Effector CD8-positive, alpha-beta T cell (primary cell): Measurements from ENCODE around the gene ITGA11.
"Not testable (repeated sequence)": the region's sequence is repeated elsewhere in the genome, so short reads cannot be mapped to it uniquely, and the experiment has no call there.

Source experiments
- DNase-seq: peaks from one replicate; lab custom pipeline; 2025; lab: John Stamatoyannopoulos, UW

The ITGA11 gene

DNA sequence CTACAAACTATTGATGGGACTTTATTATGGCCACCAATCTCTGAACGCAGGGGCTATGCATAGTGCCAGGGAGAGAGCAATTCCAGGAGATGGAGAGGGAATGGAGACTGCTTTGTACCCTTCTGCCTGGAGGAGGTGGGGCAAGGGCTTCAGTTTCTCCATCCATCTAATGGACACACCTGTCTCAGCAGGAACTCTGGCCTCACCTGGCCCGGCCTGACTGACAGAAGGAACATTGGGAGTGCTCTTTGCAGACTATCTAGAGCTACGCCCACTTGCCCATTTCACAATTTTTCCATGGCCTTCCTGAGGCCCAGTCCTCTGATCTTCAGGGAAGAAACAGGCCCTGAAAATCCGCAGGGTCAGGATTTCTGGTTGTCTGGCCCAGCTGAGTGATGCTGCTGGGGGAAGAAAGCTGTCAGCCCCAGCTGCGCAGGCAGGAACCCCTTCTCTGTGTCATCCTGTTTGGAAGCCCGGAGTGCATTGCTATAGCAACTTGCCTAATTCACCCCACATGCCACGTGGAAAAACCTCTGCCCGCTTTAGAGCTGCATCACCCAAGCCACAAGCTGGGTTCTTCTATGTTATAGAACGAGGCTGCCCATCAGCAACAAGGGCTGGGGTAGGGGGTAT lies 6.4 kb downstream of the ITGA11 start:
- DNase-seq, result no peak

DNA sequence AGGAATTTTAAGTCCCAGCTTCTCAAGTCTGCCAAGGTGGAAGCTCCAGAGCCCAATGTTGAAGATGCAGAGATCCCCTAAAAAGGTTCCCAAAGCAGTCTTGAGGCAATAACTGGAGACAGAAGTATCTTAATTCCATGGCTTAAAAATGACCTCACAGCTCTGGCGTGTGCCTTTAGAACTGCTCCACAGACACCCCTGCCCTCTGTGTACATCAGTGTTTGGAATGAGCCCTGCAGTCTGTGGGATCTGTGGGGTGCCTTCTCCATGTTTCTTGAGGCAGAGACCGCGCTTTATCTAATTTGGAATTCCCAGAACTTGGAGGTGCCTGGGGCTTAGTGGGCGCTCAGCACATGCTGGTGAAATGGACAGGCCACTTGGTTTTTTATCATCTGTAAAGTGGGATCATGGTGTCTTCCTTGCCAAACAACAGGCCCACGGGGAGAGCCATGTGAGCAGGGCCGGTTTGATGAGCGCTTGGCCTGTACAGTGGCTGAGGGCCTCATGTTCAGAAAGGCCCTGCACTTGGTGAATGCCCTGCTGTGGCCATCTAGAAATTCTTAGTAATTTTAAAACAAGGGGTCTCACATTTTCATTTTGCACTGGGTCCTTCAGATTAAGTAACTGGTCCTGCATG lies 7.1 kb downstream of the ITGA11 start:
- DNase-seq, result no peak

DNA sequence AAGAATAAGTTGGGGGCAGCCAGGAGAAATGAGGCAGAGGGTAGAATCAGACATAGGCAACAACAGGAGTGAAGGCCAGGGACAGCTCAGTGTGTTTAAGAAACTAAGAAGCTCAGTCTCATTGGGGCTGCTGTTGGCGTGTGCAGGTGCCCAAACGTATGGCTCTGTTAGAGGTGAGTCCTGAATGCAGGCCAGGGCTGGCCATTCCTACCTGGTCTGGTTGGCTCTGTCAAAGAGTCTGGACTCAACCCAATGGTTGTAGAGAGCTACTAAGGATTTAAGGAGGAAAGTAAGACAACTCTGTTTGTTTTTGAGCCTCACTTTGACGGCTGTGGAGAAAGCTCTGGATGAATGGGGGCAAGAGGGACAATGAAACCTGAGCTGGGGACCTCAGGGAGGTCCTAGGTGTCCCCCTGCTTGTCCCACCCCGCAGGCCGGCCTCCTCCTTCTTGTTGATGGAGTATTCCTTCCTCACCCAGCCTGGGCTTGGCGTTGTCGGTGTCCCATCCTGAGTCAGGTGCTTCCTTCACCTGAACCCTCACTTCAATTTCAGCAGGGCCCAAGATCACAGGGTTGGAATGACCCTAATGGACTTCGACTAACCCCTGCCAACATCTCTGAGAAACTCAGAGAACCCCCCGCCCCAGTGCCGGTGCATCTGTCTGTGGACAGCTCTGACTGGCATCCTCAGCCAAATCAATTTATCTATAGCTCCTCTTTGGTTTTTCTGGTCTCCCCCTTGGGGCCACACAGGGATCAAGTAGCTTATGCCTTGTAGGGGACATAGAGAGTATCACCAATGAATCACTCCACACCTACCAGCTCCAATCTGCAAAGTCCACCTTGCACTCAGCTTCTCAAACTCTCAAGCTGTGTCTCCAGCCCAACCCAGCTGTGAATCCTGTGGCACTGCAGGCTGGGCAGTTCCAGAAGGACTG lies 8.3 kb downstream of the ITGA11 start:
- DNase-seq, result no peak

DNA sequence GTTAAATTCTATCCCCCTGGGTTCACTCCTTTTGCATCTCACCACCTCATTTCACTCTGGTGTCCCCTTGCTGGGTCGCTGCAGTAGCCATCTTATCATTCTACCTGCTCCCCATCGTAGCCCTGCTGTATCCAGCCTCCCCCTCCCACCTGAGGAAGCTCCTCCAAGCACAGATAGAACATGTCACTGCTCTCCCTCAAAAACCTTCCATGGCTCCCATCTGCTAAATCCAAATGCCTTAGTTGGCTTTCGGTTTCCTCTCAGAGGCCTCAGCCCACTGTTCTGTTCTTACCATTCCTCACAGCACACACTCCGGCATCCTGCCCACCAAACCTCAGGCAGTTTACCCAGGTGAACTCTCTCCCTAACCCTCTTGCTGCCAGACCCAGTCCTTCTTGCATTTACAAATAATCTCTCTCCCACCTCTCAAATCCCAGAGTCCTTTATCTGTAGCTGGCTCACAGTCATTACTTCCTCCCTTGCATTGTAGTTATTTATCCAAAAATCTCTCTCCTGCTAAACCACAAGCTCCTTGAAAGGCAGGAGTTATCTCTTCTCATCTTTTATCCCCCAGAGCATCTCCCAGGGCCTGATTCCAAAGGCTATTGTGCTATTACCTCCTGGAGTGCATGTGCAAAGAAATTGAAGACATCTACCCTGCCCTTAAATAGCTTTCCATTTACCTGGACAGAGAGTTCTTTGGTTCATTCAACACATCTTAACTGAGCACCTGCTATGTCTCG lies 9.4 kb downstream of the ITGA11 start:
- DNase-seq, result not testable (repeated sequence)

DNA sequence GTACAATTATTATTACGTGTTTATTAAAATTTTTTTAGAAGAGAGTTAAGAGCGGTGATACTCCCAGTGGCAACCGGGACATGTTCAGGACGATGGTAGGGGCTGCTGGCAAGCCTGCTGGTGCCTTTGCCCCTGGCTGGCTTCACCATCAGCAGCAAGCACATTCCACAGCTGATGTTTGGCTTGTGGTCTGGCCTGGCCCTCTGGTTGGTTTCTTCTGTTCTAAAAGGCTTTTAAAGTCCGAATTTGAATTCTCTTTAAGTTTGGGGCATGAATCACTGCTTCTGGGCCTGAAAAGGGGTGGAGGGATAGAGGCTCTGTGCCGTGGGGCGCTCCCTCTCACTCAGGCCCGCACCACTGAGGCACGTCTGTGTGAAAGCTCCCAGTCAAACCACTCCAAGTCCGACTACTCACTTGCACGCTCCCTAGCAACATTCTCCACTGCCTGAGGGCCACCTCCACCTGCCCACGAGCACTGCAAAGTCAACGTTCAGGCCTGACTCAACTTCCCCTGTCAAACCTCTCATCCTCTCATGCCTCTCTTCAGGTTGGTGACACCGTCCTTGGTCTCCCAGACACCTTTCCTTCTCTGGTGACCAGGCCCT lies 10.1 kb downstream of the ITGA11 start:
- DNase-seq, result no peak

DNA sequence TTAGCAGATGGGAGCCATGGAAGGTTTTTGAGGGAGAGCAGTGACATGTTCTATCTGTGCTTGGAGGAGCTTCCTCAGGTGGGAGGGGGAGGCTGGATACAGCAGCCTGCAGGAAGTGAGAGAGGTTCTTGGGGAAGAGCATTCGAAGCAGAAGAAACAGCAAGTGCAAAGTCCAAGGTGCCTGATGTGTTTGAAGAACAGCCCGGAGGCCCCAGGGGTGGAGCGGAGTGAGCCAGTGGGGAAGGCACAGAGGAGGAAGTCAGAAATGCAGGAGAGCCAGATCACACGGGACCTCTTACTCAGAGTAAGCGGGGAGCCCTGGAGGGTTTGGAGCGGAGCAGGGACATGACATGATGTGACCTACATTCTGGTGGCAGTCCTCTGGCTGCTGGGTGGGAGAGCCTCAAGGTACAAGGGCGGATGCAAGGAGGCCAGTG lies 10.8 kb downstream of the ITGA11 start:
- DNase-seq, result no peak

DNA sequence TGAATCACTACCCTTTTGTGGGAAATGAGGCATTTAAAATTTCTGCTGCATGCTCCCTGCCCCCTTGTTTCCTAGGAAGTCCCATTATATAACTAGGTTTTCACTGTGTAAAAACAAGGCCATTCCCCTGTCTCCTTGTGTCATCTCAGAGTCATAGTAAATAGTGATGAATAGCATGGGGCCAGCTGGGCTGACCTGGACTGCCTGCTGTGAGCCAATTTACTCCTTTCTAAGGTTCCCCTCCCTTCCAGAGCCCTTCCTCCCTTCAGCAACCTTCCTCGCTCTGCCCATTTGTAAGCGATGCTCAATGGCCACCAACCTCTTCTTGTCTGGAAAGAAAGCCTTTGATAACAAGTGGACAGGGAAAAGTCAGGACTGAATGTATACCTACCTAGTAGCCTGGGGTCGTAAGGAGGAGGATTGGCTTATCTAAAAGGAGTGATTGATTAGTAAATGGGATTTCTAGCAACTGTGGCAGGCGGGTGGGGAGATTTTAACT lies 11.7 kb downstream of the ITGA11 start:
- no peak for DNase-seq

DNA sequence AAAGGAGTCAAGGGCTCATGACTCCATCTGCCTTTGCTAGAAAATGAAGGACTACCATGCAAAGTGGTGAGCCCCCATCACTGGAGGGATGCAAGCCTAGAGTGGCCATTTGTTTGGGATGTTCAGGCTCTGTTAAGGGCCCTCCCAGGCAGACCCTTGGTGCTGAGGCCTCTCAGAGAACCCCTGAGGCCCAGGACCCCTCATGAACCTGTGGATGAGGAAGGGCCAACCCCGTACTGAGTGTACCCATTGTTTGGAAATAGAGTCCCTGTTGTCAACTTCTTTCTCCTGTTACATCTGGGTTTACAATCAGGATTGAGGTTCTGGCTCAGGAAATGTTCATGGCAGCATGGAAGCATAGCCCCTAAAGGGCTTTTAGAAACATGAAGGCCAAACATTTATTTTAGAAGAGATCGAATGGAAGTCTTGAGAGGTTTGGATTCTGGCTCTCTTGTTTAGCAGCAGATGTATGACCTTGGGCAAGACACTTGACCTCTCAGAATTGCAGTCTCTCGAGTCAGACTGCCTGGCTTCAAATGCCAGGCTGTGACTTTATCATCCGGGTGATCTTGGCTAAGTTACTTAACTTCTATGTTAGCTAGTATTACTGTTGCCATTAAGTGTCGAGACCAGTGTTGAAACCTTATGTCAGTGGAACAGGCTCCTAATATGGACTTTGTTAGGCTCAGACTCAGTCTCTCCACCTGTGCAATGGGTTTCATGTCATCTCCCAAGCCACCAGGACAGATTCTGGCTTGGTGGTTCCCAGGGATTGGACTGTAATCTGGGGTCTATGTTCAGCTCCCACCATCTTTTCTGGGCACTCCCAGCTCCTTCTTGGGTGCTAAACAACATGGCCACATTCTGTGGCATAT lies 12.4 kb downstream of the ITGA11 start:
- DNase-seq, result no peak

DNA sequence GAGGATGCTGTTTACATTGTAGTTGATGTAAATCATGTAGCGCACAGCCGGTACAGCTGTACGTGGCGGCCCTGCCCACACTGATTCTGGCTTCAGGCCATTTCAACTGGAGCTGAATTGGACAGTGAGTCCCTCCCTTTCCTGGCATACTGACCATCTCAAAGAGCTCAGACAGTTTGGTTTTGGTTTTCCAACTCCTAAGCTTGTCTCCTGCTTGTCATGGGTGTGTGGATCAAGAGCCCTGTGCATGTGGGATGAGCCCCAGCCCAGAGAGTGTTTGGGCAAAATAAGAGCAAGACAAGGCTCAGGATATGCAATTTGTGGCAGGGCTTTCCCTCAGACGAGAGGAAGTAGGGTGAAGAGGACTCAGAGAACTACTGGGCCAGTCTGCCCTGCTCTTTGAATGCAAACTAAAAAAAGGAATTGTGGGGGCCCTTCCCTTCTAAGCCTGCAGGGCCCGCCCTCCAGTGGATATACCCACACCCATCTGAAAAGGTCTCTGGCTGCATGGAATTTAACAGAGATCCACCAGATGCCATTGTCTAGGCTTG lies 13.3 kb downstream of the ITGA11 start:
- no peak for DNase-seq

DNA sequence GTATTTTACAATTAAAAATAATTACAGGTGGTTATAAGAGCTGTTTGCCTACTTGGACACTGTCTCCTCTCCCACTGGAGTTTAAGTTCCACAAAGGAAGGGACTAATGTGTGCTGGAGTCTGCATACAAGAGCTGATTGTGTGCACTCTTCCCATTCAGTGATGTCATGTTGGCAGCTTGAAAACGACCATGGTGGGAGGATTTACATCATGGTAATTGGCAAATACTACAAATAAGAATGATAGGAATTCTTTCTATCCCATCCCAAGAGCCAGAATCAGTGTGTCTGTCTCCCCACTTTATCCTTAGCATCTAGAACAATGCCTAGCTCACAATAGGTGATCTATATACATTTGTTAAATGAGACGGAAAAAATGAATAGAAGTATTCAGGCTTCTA lies 14.1 kb downstream of the ITGA11 start:
- DNase-seq, result no peak

DNA sequence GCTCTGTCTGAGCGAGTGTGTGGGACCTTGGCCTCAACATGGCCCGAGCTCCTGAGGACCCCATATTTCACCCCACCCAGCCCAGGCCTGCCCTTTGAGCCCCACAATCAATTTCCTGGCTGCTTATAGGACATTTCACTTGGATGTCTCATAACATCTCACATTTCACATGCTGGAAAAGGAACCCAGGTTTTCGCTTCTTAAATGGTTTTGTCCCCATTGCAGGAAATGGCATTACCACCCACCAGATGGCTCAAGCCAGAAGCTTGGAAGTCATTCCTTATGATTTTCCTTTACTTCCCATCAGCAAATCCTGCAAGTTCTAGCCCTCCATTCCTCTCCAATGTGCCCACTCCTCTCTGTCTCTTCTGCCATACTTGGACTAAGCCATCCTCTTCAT lies 14.9 kb downstream of the ITGA11 start:
- no peak for DNase-seq

DNA sequence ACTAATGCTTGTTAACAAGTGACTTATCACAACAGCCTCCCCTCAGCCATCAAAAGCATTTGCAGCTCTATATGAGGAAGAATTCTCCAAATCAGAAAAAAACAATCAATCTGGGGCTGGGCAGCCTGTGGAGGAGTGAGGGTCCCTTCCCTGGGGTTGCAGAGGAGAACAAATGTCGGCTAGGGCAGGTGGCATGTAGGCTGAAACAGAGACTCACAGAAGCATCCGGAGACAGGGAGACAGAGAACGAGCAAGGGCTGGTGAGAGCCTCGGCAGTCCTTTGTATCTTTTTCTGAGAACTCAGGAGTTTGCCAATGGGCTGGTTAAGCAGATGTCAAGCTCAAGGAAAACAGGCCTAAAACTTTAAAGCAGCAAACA lies 15.8 kb downstream of the ITGA11 start:
- DNase-seq, result no peak

DNA sequence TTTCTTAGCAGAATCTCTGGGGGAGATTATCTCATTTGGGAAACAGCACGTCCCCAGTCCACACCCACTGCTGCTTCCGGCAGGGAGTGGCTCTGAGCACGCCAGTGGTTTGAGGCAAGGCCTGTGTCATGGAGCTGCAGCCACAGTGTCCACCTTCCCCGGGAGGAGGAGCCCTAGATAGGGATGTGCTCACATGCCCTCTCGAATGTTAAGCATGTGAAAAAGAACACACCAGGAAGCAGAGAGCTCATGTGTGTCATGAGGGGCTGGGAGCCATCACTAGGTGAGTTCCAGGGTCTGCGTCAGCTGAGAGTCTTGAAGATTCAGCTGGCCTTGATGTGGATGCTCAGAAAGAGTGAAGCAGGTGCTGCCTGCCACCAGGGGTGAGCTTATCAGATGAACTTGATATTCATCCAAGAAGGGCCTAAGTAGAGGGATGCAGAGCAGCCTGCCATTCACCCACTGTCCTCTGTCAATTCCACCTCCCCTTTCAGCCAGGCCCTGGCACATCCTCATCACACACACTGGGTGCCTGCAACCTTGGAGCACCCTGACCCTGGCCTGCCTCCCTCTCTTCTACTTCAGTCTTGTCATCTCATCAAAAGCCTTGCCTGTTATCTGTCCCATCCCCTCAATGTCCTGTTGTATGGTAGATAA lies 16.3 kb downstream of the ITGA11 start:
- no peak for DNase-seq

DNA sequence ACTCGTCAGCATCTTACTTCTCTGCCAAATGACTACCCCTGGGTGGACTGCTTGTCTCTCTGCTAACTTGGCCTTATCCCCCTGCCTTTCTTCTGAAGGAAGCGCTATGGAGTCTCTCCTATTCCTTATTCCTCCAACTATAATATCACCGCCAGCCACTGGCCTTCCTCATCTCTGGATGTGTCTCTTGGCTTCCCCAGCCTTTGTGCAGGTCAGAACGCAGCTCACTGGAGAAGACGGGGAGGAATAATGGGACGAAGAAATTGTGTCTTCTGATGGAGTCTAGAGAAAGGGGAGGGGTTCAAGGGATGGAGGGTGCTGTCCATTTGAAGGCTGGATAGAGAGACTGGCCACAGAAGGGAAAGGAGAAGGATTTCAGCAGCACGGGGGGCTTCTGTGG lies 16.9 kb downstream of the ITGA11 start:
- DNase-seq, result no peak

DNA sequence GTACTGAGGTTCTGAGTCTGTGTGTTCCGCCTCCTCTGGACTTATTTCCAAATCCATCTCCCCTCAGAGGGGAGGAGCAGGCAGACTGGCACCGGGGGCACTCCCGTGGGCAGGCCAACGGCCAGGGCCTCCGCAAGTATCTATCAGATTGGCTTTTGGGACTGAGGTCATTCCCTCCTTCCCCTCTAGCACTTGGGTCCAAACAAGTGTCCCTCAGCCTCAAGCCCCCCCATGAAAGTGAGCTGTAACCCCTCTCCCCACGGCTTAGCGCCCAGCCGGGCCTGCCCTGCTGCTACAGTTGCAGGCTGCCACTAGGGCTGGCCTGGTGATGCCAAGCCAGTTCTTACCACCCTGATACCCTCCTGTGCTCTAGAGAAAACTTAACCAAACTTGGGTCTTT lies 17.4 kb downstream of the ITGA11 start:
- DNase-seq, result no peak

DNA sequence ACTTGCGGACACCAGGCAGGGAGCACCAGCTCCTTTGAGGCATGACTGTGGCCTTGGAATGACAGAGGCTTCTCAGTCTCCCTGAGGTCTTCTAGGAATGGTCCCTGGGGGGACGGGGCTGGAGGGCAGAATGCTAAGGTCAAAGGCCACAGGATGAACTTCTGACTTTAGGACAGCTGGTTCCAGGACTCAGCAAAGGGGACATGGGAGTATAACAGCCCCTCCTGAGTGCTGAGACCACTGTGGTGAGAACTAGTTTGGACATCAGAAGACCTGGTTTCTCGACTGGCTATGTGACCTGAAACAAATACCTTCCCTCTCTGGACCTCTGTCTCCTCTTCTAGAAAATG lies 17.8 kb downstream of the ITGA11 start:
- no peak for DNase-seq

DNA sequence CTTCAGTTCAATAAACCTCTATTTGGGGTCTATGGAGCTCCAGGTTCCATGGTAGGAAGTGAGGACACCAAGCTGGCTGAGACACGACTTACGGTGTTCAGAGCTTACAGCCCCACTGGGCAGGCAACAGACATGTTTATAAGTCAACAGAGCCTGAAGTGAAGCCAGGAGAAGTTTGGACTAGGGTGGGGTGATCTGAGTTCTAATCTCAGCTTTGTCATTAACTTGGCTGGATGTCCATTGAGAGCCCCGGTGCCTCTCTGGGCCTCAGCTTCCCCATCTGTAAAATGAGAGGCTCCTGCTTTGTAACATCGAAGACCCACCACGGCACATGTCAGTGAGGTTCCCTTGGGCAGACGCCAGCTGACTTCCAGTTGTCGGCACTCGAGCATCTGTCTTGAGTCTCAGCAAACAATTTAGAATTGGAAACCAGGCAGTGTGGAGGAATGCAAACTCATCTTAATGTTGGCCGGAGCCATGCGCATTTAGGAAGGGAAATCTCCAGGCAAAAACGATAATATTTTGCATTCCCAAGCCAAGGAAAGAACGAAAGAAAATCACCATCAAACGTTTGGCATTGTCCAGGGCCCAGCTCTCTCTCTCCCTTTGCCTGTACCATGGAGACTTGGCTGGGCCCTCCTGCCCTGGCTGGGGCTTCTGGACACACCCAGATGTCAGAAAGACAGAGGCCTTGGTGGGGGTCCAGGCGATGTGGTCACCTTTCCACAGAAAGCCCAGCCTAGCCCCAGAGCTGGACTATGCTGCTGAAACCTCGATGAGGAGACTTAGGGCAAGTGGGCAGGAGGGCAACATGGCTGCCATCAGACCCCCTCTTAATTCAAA lies 18.4 kb downstream of the ITGA11 start:
- DNase-seq, result no peak

DNA sequence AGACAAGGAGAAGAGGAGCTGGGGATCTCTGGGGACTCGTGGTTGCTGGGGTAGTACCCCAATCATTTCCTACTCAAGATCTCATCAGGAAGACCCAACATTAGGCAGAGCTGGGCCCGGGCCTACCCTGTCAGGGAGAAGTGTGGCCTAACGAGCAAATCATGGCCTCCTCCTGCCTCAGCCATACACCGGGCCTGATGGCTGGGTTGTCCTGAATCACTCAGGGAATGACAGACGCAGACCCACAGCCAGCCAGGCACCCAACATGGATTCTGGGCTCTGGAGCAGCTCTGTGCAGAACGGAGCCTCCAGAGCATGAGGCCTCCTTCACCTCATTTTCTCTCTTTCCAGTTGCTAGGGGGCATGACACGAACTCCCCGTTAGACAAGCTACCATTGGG lies 19.7 kb downstream of the ITGA11 start:
- no peak for DNase-seq

DNA sequence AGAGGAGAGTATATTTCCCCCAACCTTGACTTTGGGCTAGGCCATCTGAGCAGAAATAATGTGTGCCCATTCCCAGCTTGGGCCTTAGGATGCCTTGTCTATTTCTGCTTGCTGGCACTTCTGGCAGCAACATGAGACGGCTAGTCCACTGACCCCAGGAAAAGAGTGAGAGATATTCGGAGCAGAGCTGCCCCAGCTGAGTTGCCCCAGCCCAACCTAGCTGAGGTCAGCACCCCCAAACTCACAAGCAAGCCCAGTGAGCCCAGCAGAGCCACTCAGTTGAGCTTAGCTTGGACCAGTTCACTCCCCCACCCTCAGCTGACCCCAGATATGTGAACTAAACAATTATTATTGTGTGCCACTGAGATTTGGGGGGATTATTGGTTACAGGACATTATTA lies 20.2 kb downstream of the ITGA11 start:
- no peak for DNase-seq
